Middle frontal gyrus (tissue), 1 donor: ENCODE results near the gene CRTC3.
"Not testable (repeated sequence)": the region's sequence is repeated elsewhere in the genome, so short reads cannot be mapped to it uniquely, and the experiment has no call there.

ENCODE experiments used
- DNase-seq: peaks from one replicate; pipeline ENCODE4 v3.0.0-alpha.2; 2015; ENCODE audit warnings: low spot score; ENCODE audit errors: extremely low spot score

The CRTC3 gene

GRCh38 chr15:90670631-90671030, 140.9 kb downstream of the CRTC3 start:
- not testable (repeated sequence) for DNase-seq

GRCh38 chr15:90671216-90671615, 141.5 kb downstream of the CRTC3 start:
- DNase-seq: no peak

GRCh38 chr15:90673357-90673756, 143.6 kb downstream of the CRTC3 start:
- DNase-seq: not testable (repeated sequence)

- no peak for DNase-seq
These were observed 144.8 kb downstream of the CRTC3 start for GRCh38 chr15:90674476-90674875.

- DNase-seq: no peak
These were observed 145.7 kb downstream of the CRTC3 start for GRCh38 chr15:90675464-90675863.

GRCh38 chr15:90677807-90678790, 148.4 kb downstream of the CRTC3 start:
- DNase-seq: no peak

- DNase-seq: no peak
These were observed 150.2 kb downstream of the CRTC3 start for GRCh38 chr15:90679959-90680358.

GRCh38 chr15:90680371-90680935, 150.7 kb downstream of the CRTC3 start:
- DNase-seq: no peak

GRCh38 chr15:90681056-90681455, 151.3 kb downstream of the CRTC3 start:
- no peak for DNase-seq

GRCh38 chr15:90681480-90681879, 151.8 kb downstream of the CRTC3 start:
- no peak for DNase-seq

GRCh38 chr15:90683371-90683770, 153.6 kb downstream of the CRTC3 start:
- DNase-seq: no peak

- no peak for DNase-seq
These were observed 154.2 kb downstream of the CRTC3 start for GRCh38 chr15:90683876-90684275.

- DNase-seq: no peak
These were observed 154.6 kb downstream of the CRTC3 start for GRCh38 chr15:90684281-90684680.

- no peak for DNase-seq
These were observed 156.1 kb downstream of the CRTC3 start for GRCh38 chr15:90685591-90686434.

GRCh38 chr15:90686435-90687218, 156.9 kb downstream of the CRTC3 start:
- DNase-seq: no peak

GRCh38 chr15:90689326-90689961, 159.7 kb downstream of the CRTC3 start:
- DNase-seq: not testable (repeated sequence)

GRCh38 chr15:90690585-90690984, 160.9 kb downstream of the CRTC3 start:
- no peak for DNase-seq

- DNase-seq: no peak
These were observed 161.6 kb downstream of the CRTC3 start for GRCh38 chr15:90691369-90691768.

GRCh38 chr15:90691982-90692773, 162.5 kb downstream of the CRTC3 start:
- DNase-seq: no peak
